Measurements from ENCODE around the gene ATP11B. TPM values are rescaled to one million over a fixed set of nuclear protein-coding genes. Genes with fewer than 3 reads are reported as not detected.

The ATP11B gene
- total and polyA plus RNA-seq, 9 of the 15 experiments (the other 6 are each of a cell fraction or from before 2014, with no cell fraction given): 11.9 to 68.7 (median 41.8) TPM

GRCh38 chr3:182920515-182921084 lies 127.3 kb downstream of the ATP11B start (continued):
- TF ChIP-seq TCF3 (CRISPR knock-in tag; IDR thresholded peaks at IDR 0.05): peak; percentile 95
- no peak for TF ChIP-seq BDP1 (IDR thresholded peaks at IDR 0.05; ENCODE audit: insufficient read depth, insufficient read length)
- no peak for TF ChIP-seq MBD1 (CRISPR knock-in tag; IDR thresholded peaks at IDR 0.05)
- no peak for TF ChIP-seq ZNF217 (CRISPR knock-in tag; IDR thresholded peaks at IDR 0.05)
- TF ChIP-seq CAMTA2 (CRISPR knock-in tag; conservative IDR thresholded peaks at IDR 0.05): no peak
- TF ChIP-seq IRF2 (CRISPR knock-in tag; IDR thresholded peaks at IDR 0.05): no peak
- TF ChIP-seq ESRRA (IDR thresholded peaks at IDR 0.05; ENCODE audit: borderline replicate concordance, low read depth): no peak
- TF ChIP-seq NFIC (IDR thresholded peaks at IDR 0.05): peak; percentile 85
- peak; percentile 64 for TF ChIP-seq POLR2A (conservative IDR thresholded peaks at IDR 0.05)
- peak; percentile 73 for TF ChIP-seq EP400 (IDR thresholded peaks at IDR 0.05)
- 0 out of 4 replicates have a peak, but pooled peaks of 1 of the 2 experiments have one; percentile 48 for TF ChIP-seq BCLAF1 (IDR thresholded peaks at IDR 0.05; ENCODE audit: borderline replicate concordance in 1 of 2, control insufficient read depth in 1 of 2, low read depth in 2 of 2, low read length in 1 of 2)
- no peak for TF ChIP-seq ZNF134 (CRISPR knock-in tag; conservative IDR thresholded peaks at IDR 0.05)
- no peak for TF ChIP-seq MLX (CRISPR knock-in tag; conservative IDR thresholded peaks at IDR 0.05)
- no peak for TF ChIP-seq KLF13 (tag; IDR thresholded peaks at IDR 0.05; ENCODE audit: borderline replicate concordance, low read depth)
- peak; percentile 84 for TF ChIP-seq ZKSCAN8 (CRISPR knock-in tag; IDR thresholded peaks at IDR 0.05)
- no peak for TF ChIP-seq SRSF1 (IDR thresholded peaks at IDR 0.05; ENCODE audit: low read depth, low read length)
- peak in 1 of 3 experiments; percentile 12 for TF ChIP-seq YY1 (IDR thresholded peaks at IDR 0.05; ENCODE audit: borderline replicate concordance in 1 of 3, control insufficient read depth in 1 of 3, extremely low read depth in 1 of 3, insufficient read depth in 3 of 3, insufficient read length in 1 of 3, insufficient replicate concordance in 2 of 3, low read depth in 1 of 3, low read length in 2 of 3)
- no peak for TF ChIP-seq ETS1 (conservative IDR thresholded peaks at IDR 0.05; ENCODE audit: control insufficient read depth, low read depth, low read length)
- no peak for TF ChIP-seq CBX2 (IDR thresholded peaks at IDR 0.05; ENCODE audit: insufficient read depth, low read length, poor library complexity, severe bottlenecking)
- TF ChIP-seq BACH1 (tag; IDR thresholded peaks at IDR 0.05): peak; percentile 94
- TF ChIP-seq ZNF324 (CRISPR knock-in tag; IDR thresholded peaks at IDR 0.05): no peak
- no peak for TF ChIP-seq E2F3 (CRISPR knock-in tag; IDR thresholded peaks at IDR 0.05)
